ENCODE data around the gene TRA2A. TPM values are rescaled to one million over a fixed set of nuclear protein-coding genes. Genes with fewer than 3 reads are reported as not detected.

Gene TRA2A
- total and polyA plus RNA-seq, 2 donors (not counting 1 experiment from before 2014, with no cell fraction given), result 30.4 to 57.9 TPM

DNA sequence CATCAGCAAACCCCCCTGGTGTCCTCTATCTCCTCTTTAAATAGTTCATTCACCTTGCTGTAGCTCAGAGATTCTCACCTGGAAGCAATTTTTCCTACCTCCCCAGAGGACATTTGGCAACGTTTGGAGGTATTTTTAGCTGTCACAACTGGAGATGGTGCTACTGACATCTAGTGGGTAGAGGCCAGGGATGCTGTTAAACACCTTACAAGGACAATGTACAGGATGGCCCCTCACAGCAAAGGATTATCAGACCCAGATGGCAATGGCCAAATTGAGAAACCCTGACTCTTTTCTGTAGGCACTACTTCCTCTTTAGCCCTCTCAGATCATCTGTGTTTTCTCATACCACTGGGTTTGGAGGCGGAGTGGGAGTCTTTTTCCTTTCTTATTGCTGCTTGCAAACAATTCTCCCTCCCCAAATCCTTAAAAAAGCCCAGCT is 13.2 kb upstream of the TRA2A start:
- peak; percentile 32 to 42 for DNase-seq (ENCODE audit: low read depth in 2 of 2)
- Histone ChIP-seq H3K27ac (ENCODE audit: insufficient read depth, low read length) (no peak overlapping the region), H3K4me1 (ENCODE audit: control insufficient read depth, extremely low read depth, insufficient read depth, low read length) (no peaks in the 10 kb centered on the region), H3K27me3 (ENCODE audit: control insufficient read depth, insufficient read depth, low read length) (peaks cover 2% of the 10 kb centered on the region), H3K4me2 (ENCODE audit: extremely low read depth, insufficient read depth, low read length) (no peak overlapping the region), H3K36me3 (ENCODE audit: control insufficient read depth, insufficient read depth, low read length) (no peaks in the 10 kb centered on the region), H2AFZ (ENCODE audit: low read length) (no peak overlapping the region), H3K4me3 (replicated peaks in 1 of 4; ENCODE audit: control extremely low read depth in 1 of 4, insufficient read depth in 1 of 4, low read depth in 3 of 4, low read length in 4 of 4) (no peak overlapping the region), H3K9ac (ENCODE audit: insufficient read depth, low read length) (no peak overlapping the region), H3K9me3 (ENCODE audit: control insufficient read depth, insufficient read depth, low read depth, low read length) (no peaks in the 10 kb centered on the region), H3K79me2 (ENCODE audit: control insufficient read depth, insufficient read depth, low read length) (no peaks in the 10 kb centered on the region), H4K20me1 (ENCODE audit: control insufficient read depth, extremely low read depth, insufficient read depth, low read length) (no peaks in the 10 kb centered on the region)
- TF ChIP-seq CTCF (conservative IDR thresholded peaks at IDR 0.05 in 1 of 2, IDR thresholded peaks at IDR 0.05 in 1 of 2; ENCODE audit: low read depth in 1 of 2, low read length in 2 of 2) (peak in 1 of 2 donors; percentile 49), EZH2 (IDR thresholded peaks at IDR 0.05; ENCODE audit: low read length, missing control alignments) (no peak)

DNA sequence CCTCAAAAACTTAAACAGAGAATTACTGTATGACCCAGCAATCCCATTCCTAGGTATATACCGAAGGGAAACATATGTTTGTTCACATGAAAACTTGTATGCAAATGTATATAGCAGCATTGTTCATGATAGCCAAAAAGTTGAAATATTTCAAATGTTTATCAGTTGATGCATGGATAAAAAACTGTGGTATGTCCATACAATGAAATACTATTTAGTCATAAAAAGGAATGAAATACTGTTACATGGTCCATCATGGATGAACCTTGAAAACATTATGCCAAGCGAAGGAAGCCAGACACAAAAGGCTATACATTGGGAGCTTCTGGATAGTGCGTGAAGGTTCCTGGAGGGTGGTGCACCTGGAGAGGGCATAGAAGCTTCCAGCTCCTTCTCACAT is 11.0 kb upstream of the TRA2A start:
- Histone ChIP-seq H3K9me3 (ENCODE audit: control insufficient read depth, insufficient read depth, low read depth, low read length) (no peaks in the 10 kb centered on the region), H4K20me1 (ENCODE audit: control insufficient read depth, extremely low read depth, insufficient read depth, low read length) (no peaks in the 10 kb centered on the region), H2AFZ (ENCODE audit: low read length) (no peak overlapping the region), H3K36me3 (ENCODE audit: control insufficient read depth, insufficient read depth, low read length) (no peaks in the 10 kb centered on the region), H3K79me2 (ENCODE audit: control insufficient read depth, insufficient read depth, low read length) (no peaks in the 10 kb centered on the region), H3K9ac (ENCODE audit: insufficient read depth, low read length) (no peak overlapping the region), H3K4me1 (ENCODE audit: control insufficient read depth, extremely low read depth, insufficient read depth, low read length) (no peaks in the 10 kb centered on the region), H3K27ac (ENCODE audit: insufficient read depth, low read length) (no peak overlapping the region), H3K4me2 (ENCODE audit: extremely low read depth, insufficient read depth, low read length) (no peak overlapping the region), H3K4me3 (replicated peaks in 1 of 4; ENCODE audit: control extremely low read depth in 1 of 4, insufficient read depth in 1 of 4, low read depth in 3 of 4, low read length in 4 of 4) (no peak overlapping the region), H3K27me3 (ENCODE audit: control insufficient read depth, insufficient read depth, low read length) (no peaks in the 10 kb centered on the region)
- DNase-seq (ENCODE audit: low read depth in 2 of 2), result no peak
- TF ChIP-seq CTCF (conservative IDR thresholded peaks at IDR 0.05 in 1 of 2, IDR thresholded peaks at IDR 0.05 in 1 of 2; ENCODE audit: low read depth in 1 of 2, low read length in 2 of 2) (no peak), EZH2 (IDR thresholded peaks at IDR 0.05; ENCODE audit: low read length, missing control alignments) (no peak)

DNA sequence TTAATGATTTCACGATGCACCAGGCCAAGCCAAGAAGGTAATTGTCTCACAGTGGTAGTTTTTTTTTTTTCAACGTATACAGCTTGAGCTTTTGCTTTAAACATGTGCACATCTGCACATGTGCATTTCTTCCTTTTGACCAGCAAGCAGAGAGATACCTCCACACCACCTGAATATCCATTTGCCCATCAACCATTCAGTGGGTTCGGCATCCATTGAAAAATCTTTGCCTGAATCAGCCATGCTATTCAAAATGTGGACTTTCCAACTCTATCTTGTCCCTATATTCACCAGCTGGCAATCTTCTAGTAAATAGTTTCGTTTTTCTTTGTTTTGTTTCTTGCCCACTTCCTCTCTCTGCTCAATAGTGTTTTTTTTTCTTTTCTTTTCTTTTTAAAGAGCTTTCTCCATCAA is 7.7 kb upstream of the TRA2A start:
- Histone ChIP-seq H3K27ac (ENCODE audit: insufficient read depth, low read length) (no peak overlapping the region), H3K4me2 (ENCODE audit: extremely low read depth, insufficient read depth, low read length) (no peak overlapping the region), H3K9me3 (ENCODE audit: control insufficient read depth, insufficient read depth, low read depth, low read length) (no peaks in the 10 kb centered on the region), H3K36me3 (ENCODE audit: control insufficient read depth, insufficient read depth, low read length) (no peaks in the 10 kb centered on the region), H3K4me1 (ENCODE audit: control insufficient read depth, extremely low read depth, insufficient read depth, low read length) (no peaks in the 10 kb centered on the region), H2AFZ (ENCODE audit: low read length) (peak overlapping the region; percentile 39), H4K20me1 (ENCODE audit: control insufficient read depth, extremely low read depth, insufficient read depth, low read length) (no peaks in the 10 kb centered on the region), H3K27me3 (ENCODE audit: control insufficient read depth, insufficient read depth, low read length) (no peaks in the 10 kb centered on the region), H3K79me2 (ENCODE audit: control insufficient read depth, insufficient read depth, low read length) (no peaks in the 10 kb centered on the region), H3K4me3 (replicated peaks in 1 of 4; ENCODE audit: control extremely low read depth in 1 of 4, insufficient read depth in 1 of 4, low read depth in 3 of 4, low read length in 4 of 4) (no peak overlapping the region), H3K9ac (ENCODE audit: insufficient read depth, low read length) (no peak overlapping the region)
- no peak for DNase-seq (ENCODE audit: low read depth in 2 of 2)
- TF ChIP-seq EZH2 (IDR thresholded peaks at IDR 0.05; ENCODE audit: low read length, missing control alignments) (no peak), CTCF (conservative IDR thresholded peaks at IDR 0.05 in 1 of 2, IDR thresholded peaks at IDR 0.05 in 1 of 2; ENCODE audit: low read depth in 1 of 2, low read length in 2 of 2) (no peak)
